ENCODE measurements around the gene CD96.

GRCh38 chr3:111607240-111607920 is 65.4 kb downstream of the CD96 start:
- TF ChIP-seq POLR2A (IDR thresholded peaks at IDR 0.05; ENCODE audit: low read length) = no peak
- TF ChIP-seq GATA1 (IDR thresholded peaks at IDR 0.05; ENCODE audit: low read depth, low read length) = no peak
